ENCODE data around the gene C12orf43.

C12orf43 gene

DNA sequence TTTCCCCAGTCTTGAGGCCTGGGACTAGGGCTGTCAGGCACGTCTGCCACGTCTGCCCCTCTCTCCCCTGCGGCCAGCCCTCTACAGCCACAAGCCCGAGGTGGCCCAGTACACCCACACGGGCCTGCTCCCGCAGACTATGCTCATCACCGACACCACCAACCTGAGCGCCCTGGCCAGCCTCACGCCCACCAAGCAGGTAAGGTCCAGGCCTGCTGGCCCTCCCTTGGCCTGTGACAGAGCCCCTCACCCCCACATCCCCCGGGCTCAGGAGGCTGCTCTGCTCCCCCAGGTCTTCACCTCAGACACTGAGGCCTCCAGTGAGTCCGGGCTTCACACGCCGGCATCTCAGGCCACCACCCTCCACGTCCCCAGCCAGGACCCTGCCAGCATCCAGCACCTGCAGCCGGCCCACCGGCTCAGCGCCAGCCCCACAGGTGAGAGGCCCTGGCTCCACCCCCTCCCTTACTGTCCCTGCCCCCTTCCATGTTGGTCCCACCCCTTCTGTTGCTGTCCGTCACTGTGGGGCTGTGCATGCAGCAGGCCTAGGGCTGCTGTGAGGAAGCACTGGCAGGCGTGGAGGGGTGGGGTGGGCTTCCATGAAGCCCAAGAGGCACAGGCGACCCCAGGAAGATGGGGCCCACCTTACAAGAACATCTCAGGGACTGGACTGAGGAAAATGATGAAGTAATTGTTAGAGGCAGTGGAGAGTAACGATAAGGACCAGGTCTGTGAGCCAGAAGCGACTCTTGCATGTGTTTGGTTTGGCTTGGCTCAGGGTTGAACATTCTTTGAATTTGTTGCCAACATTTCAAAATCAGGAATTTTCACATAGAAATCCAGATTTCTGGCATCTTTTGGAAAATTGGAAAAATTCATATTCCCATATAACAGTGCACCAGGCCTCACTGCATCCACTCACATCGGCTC lies 16.8 kb downstream of the C12orf43 start:
- DNase-seq (ENCODE audit: low spot score) = no peak

GRCh38 chr12:120998435-120998834 lies 17.9 kb downstream of the C12orf43 start:
- no peak for DNase-seq (ENCODE audit: low spot score)

- DNase-seq (ENCODE audit: low spot score) = no peak
Observed at GRCh38 chr12:120997448-120997847, 18.8 kb downstream of the C12orf43 start.

- no peak for DNase-seq (ENCODE audit: low spot score)
Observed at GRCh38 chr12:120996133-120996746, 20.0 kb downstream of the C12orf43 start.

DNA sequence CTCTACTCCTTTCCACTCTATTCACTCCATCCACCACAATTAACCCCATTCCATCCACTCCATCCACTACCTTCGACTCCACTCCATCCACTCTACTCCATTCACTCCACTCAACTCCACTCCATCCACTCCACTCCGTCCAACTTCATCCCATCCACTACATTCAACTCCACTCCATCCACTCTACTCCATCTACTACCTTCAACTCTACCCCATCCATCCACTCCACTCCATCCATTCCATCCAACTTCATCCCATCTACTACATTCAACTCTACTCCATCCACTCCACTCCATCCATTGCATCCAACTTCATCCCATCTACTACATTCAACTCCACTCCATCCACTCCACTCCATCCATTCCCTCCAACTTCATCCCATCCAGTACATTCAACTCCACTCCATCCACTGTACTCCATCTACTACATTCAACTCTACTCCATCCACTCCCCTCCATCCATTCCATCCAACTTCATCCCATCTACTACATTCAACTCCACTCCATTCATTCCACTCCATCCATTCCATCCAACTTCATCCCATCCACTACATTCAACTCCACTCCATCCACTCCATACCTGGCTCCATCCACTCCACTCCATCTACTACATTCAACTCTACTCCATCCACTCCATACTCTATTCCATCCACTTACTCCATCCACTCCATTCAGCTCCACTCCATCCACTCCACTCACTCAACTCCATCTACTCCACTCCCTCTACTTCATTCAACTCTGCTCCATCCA lies 21.5 kb downstream of the C12orf43 start:
- DNase-seq (ENCODE audit: low spot score) = no peak

- no peak for DNase-seq (ENCODE audit: low spot score)
Observed at GRCh38 chr12:120994059-120994458, 22.2 kb downstream of the C12orf43 start.

- no peak for DNase-seq (ENCODE audit: low spot score)
Observed at GRCh38 chr12:120993496-120993895, 22.8 kb downstream of the C12orf43 start.

GRCh38 chr12:120992989-120993388 lies 23.3 kb downstream of the C12orf43 start:
- DNase-seq (ENCODE audit: low spot score) = no peak

DNA sequence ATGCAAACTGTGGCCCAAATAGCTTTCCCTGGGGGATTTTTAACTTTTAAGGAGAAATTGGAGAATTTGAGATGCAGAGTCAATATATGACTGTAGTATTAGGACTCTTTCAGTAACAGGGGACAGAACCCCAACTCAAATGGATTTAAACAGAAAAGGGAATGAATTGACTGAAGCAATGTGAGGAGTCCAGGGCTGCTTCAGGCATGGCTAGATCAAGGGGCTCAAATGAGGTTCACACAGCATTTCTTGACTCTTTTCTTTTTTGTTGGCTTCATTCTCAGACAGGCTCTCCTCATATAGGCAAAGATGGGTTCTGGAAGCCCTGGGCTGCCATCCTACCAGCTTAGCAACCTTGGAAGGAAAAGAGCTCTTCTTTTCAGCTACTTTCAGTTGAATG lies 24.3 kb downstream of the C12orf43 start:
- DNase-seq (ENCODE audit: low spot score) = no peak

- DNase-seq (ENCODE audit: low spot score) = no peak
Observed at GRCh38 chr12:120990487-120991055, 25.7 kb downstream of the C12orf43 start.

- DNase-seq (ENCODE audit: low spot score) = no peak
Observed at GRCh38 chr12:120989687-120990086, 26.6 kb downstream of the C12orf43 start.

DNA sequence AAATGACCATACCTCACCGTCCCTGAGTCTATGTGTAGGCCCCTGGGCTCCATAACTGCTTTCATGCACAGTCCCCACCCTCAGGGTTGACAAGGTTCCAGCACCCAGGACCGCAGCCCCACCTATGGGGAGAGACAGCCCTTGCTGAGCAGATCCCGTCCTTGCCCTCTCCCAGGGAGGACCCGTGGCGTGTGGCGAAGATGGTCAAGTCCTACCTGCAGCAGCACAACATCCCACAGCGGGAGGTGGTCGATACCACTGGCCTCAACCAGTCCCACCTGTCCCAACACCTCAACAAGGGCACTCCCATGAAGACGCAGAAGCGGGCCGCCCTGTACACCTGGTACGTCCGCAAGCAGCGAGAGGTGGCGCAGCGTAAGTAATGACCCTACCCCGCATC lies 27.6 kb downstream of the C12orf43 start:
- no peak for DNase-seq (ENCODE audit: low spot score)

DNA sequence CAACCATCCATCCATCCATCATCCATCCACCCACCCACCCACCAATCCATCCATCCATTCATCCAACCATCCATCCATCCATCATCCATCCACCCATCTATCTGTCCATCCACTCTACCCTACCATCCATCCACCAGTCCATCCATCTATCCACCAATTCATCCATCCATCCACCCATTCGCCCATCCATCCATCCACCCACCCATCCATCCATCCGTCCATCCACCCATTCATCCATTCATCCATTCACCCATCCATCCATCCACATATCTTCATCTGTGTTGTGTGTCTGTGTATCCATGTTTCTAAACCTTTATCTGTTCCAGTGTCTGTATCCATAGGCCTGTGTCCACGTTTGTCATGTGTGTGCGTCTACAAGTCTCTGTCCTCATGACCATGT lies 28.1 kb downstream of the C12orf43 start:
- no peak for DNase-seq (ENCODE audit: low spot score)

- no peak for DNase-seq (ENCODE audit: low spot score)
Observed at GRCh38 chr12:120984351-120984898, 31.9 kb downstream of the C12orf43 start.

DNA sequence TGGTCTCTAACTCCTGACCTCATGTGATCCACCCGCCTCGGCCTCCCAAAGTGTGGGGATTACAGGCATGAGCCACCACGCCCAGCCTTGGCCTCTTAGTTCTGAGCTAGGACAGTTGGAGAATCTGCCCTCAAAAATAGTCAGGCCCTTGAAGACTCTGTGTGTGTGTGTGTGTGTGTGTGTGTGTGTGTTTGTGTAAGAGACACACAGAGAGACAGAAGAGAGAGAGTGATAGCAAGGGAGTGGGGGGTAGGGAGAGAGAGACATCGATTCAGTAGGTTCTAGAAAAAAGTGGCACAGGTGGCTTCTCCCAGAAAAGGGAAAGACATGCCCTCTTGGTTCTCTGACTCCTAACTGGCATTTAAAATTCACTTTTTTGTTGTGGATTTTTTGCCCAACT lies 32.5 kb downstream of the C12orf43 start:
- DNase-seq (ENCODE audit: low spot score) = no peak

GRCh38 chr12:120982659-120983058 lies 33.6 kb downstream of the C12orf43 start:
- no peak for DNase-seq (ENCODE audit: low spot score)

- DNase-seq (ENCODE audit: low spot score) = no peak
Observed at GRCh38 chr12:120981407-120981941, 34.8 kb downstream of the C12orf43 start.

DNA sequence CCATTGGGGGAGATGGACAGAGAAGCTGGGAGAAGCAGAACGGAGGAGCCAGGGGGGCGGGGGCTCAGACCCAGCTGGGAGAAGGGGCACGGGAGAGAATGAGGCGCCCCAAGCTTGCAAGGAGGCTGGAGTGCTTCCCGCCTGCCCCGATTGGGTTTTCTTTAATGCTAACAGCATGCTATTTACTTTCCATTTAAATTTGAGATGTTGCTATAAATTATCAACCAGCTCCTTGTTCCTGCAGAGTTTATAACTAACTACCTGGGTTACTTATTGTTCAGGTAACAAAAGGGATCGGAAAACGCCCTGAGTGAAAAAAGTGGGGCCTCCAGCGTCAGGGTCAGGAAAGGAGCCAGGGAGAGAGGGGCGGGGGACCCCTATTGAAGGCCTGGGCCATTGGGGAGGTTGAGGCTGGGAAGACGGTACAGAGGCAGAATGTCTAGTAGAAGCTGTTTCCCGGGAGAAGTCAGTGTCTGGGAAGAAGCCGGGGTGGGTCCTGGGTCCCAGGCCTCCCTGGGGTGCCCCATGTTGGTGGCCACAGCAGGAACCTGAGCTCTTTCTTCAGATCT lies 35.4 kb downstream of the C12orf43 start:
- no peak for DNase-seq (ENCODE audit: low spot score)

DNA sequence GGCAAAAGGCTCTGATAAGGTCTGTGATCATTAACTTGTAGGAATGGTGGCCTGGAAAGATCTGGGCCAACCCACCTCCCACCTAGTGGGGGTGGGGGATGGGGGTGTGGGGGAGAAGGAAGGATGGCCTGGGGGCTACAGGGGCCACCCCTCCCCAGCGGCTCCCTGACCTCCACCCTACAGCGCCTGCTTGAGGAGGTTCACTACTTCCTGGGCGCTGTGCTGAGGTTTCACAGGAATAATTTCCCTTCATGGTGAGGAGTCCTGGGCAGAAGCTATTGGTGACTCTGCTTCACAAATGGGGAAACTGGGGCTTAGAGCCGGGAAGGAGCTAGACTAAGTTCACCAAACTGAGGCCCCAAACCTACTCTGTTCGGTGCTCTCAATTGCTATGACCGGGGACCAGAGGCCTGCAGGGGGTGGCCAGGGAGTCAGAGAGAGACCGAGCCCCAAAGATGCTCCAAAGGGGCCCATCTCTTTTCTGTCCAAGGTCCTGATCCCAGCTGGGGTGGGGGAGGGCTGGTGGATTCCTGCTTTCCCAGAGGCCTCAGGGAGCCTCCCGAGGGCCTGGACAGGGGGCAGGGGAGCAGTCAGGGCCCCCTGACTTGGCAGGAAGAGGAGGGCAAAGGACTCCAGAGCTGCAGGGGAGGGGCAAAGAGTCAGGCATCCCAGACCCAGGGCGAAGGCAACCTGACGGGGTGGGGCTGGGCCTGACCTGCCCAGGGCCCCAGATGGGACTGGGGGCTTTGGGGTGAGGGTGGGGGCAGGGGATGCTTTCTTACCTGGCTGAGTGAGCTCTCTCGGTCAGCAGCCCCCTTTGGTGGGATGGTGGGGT lies 36.2 kb downstream of the C12orf43 start:
- DNase-seq (ENCODE audit: low spot score) = no peak

DNA sequence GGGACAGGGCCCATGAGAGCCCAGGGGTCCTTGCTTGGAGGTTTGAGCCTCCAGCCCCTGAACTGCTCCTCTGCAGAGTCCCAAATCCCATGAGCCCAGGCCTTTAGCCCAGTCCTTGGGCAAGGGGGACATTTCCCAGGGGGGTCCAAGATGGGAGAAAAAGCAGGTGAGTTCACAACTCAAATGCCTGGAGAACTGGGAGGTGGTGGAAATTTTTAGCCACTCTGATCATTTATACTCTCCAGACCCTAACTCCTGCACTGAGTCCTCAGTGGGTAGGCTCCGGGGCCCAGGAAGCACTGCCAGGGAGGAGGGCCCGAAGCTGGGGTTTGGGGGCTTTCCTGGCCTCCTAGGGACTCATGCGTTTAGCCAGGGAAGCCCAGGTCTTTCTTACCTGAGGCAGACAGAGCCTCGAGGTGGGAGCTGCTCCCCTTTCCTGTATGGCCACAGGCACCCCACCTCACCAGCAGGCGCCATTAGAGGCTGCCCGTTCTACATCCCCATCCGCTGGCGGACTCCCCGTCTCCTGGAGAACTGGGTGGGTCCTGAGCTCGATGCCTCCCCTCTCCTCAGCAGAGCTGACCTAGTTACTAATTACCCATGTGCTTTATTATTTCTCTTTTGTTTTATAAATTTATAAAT lies 36.9 kb downstream of the C12orf43 start:
- no peak for DNase-seq (ENCODE audit: low spot score)

All from CD4-positive, alpha-beta T cell treated with Interleukin-6 at 100 ng/mL for 8 hours (primary cell).